Ishikawa (cell line): ENCODE measurements around the gene PKP1.

ENCODE experiments used
- CREB1 ChIP-seq: IDR thresholded peaks from 2 replicates; pipeline ENCODE4 v1.6.1; 2012; ENCODE audit warnings: low read depth
- EP300 ChIP-seq: IDR thresholded peaks from 2 replicates; pipeline ENCODE4 v1.6.1; 2012; ENCODE audit warnings: borderline replicate concordance
- FOXM1 ChIP-seq: IDR thresholded peaks from 2 replicates; pipeline ENCODE4 v1.6.1; 2012; ENCODE audit warnings: low read depth, borderline replicate concordance
- RAD21 ChIP-seq: IDR thresholded peaks from 2 replicates; pipeline ENCODE4 v1.6.1; 2012; ENCODE audit warnings: low read depth
- REST ChIP-seq: IDR thresholded peaks from 2 replicates; pipeline ENCODE4 v1.6.1; 2012; ENCODE audit warnings: low read depth, mild to moderate bottlenecking
- TAF1 ChIP-seq: IDR thresholded peaks from 2 replicates; pipeline ENCODE4 v1.6.1; 2012; ENCODE audit warnings: low read depth, mild to moderate bottlenecking
- TCF12 ChIP-seq: IDR thresholded peaks from 2 replicates; pipeline ENCODE4 v1.6.1; 2012; ENCODE audit warnings: low read depth
- TF ChIP-seq, protein P1 (sequence below): IDR thresholded peaks from 2 replicates; pipeline ENCODE4 v1.6.1; 2012

DNA sequence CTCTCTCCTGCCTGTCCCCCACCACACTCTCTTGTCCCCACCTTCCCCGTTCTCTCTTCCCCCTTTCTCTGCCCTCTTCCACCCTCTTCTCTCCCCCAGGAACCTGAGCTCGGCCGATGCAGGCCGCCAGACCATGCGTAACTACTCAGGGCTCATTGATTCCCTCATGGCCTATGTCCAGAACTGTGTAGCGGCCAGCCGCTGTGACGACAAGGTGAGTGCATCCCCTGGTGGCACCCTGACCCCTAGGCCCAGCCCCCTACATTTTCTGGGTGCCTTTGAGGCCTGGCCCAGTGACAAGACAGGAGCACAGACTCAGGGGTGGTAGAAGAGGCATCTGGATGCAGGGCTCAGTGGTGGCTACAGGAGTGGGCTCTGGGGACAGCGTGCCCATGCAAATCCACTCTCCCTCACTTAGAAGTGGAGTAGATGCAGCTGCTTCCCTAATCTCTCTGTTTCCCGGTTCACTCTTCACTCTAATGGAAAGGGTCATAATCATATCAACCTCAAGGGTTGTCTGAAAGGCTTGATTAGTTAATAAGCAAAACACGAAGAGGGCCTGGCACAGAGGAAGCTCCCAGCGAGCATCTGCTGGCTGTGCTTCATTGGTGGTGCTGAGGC is 37.0 kb downstream of the PKP1 start:
- no peak for TF ChIP-seq TCF12
- TF ChIP-seq RAD21 = no peak
- TF ChIP-seq FOXM1 = no peak
- no peak for TF ChIP-seq TAF1
- TF ChIP-seq, protein P1, sequence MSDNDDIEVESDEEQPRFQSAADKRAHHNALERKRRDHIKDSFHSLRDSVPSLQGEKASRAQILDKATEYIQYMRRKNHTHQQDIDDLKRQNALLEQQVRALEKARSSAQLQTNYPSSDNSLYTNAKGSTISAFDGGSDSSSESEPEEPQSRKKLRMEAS = no peak
- no peak for TF ChIP-seq REST
- TF ChIP-seq CREB1 = no peak
- TF ChIP-seq EP300 = no peak
